Mucosa of stomach (tissue), 1 donor: Measurements from ENCODE around the gene GTPBP6.

ENCODE experiments used
- H3K27me3 ChIP-seq: one replicate; pipeline ENCODE4 v1.7.0; 2013; ENCODE audit warnings: mild to moderate bottlenecking, low read length; ENCODE audit not compliant: control insufficient read depth, insufficient read depth
- H3K36me3 ChIP-seq: one replicate; pipeline ENCODE4 v1.7.0; 2013; ENCODE audit warnings: low read length; ENCODE audit not compliant: control insufficient read depth, insufficient read depth
- H3K4me1 ChIP-seq: one replicate; pipeline ENCODE4 v1.7.0; 2013; ENCODE audit warnings: mild to moderate bottlenecking, low read length; ENCODE audit not compliant: control insufficient read depth, insufficient read depth
- H3K4me3 ChIP-seq: one replicate; pipeline ENCODE4 v1.7.0; 2013; ENCODE audit warnings: low read length
- H3K9ac ChIP-seq: one replicate; pipeline ENCODE4 v1.7.0; 2013; ENCODE audit warnings: mild to moderate bottlenecking, low read length, moderate library complexity
- H3K9me3 ChIP-seq: one replicate; pipeline ENCODE4 v1.7.0; 2013; ENCODE audit warnings: mild to moderate bottlenecking, low read length, moderate library complexity; ENCODE audit not compliant: control insufficient read depth
- donor health status: Pancreatic carcinoma.

The GTPBP6 gene

GRCh38 chrX:349196-349595, 30.6 kb upstream of the GTPBP6 start:
- H3K27me3 ChIP-seq = no peaks in the 10 kb centered on the region
- no peaks in the 10 kb centered on the region for H3K9me3 ChIP-seq
- H3K36me3 ChIP-seq = no peaks in the 10 kb centered on the region
- no peaks in the 10 kb centered on the region for H3K4me1 ChIP-seq
- H3K9ac ChIP-seq = no peak overlapping the region
- H3K4me3 ChIP-seq = no peak overlapping the region

DNA sequence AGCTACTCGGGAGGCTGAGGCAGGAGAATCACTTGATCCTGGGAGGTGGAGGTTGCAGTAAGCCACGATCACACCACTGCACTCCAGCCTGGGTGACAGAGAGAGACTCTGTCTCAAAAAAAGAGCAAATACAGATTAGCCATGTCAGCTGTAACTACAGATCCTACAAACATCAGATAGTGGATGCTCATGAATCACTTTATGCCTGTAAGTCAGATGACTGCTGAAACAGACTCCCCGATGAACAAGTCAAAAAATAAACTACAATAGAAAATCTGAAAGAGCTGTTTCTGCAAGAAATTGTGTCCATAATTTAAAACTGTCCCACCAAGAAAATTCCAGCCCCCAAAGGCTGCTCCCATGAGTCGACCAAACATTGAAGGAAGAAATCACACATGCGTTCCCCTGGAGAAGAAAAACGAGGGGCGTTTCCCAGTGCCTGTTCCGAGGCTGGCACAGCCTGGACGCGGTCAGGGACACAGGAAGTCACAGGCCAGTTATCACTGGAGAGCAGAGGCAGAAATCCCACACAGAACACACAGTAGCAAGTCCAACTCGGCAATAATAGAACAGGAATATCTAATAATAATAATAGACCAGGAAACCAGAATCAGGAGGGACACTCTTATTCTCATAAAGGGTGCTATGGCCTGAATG, 30.0 kb upstream of the GTPBP6 start:
- no peak overlapping the region for H3K9ac ChIP-seq
- no peaks in the 10 kb centered on the region for H3K36me3 ChIP-seq
- no peaks in the 10 kb centered on the region for H3K27me3 ChIP-seq
- no peaks in the 10 kb centered on the region for H3K4me1 ChIP-seq
- H3K9me3 ChIP-seq = no peaks in the 10 kb centered on the region
- no peak overlapping the region for H3K4me3 ChIP-seq

- Histone ChIP-seq H3K9ac (no peak overlapping the region), H3K4me3 (no peak overlapping the region), H3K4me1 (no peaks in the 10 kb centered on the region), H3K9me3 (no peaks in the 10 kb centered on the region), H3K27me3 (no peaks in the 10 kb centered on the region), H3K36me3 (no peaks in the 10 kb centered on the region)
Observed at GRCh38 chrX:347351-348117, 28.9 kb upstream of the GTPBP6 start.

DNA sequence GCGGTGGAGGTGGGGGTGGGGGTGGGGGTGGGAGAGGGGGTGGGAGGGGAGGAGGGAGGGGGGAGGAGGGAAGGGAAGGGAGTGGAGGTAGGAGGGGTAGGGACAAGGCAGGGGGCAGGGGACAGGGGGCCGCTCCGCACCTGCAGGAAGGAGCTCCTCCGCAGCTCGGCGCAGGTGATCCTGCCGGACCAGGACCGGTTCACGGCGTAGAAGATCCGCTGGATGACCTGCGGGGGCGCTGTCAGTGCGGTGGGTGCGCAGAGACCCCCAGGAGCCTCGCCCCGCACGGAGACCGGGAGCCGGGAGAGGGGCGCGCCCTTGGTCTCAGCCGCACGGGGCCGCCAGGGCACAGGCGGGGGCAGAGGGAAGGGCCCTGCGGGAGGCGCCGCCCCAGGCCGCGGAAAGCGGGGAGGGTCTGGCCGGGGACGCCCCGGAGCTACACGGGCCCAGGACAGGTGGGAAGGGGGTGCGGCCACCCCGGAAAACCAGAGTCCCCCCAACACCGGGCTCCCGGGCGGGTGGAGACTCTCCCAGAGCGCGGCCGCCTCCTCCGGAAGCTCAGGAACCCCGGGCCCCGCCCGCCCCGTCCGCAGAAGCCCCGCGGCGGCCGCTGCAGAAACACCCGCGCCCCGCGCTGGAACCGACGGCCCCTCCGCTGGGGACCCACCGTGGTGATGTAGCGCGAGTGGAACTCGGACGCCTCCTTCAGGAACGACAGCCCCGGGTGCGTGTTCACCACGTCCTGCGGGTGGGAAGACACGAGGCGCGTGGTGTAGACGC, 27.6 kb upstream of the GTPBP6 start:
- H3K4me3 ChIP-seq = no peak overlapping the region
- no peak overlapping the region for H3K9ac ChIP-seq
- H3K27me3 ChIP-seq = no peaks in the 10 kb centered on the region
- H3K9me3 ChIP-seq = no peaks in the 10 kb centered on the region
- no peaks in the 10 kb centered on the region for H3K4me1 ChIP-seq
- no peaks in the 10 kb centered on the region for H3K36me3 ChIP-seq

GRCh38 chrX:345020-345925, 26.7 kb upstream of the GTPBP6 start:
- Histone ChIP-seq H3K36me3 (no peaks in the 10 kb centered on the region), H3K9ac (no peak overlapping the region), H3K4me3 (no peak overlapping the region), H3K27me3 (no peaks in the 10 kb centered on the region), H3K9me3 (no peaks in the 10 kb centered on the region), H3K4me1 (no peaks in the 10 kb centered on the region)

- H3K27me3 ChIP-seq = no peaks in the 10 kb centered on the region
- no peaks in the 10 kb centered on the region for H3K36me3 ChIP-seq
- no peaks in the 10 kb centered on the region for H3K9me3 ChIP-seq
- H3K9ac ChIP-seq = no peak overlapping the region
- no peaks in the 10 kb centered on the region for H3K4me1 ChIP-seq
- no peak overlapping the region for H3K4me3 ChIP-seq
Observed at GRCh38 chrX:344371-344901, 25.8 kb upstream of the GTPBP6 start.

- Histone ChIP-seq H3K36me3 (no peaks in the 10 kb centered on the region), H3K4me3 (no peak overlapping the region), H3K27me3 (no peaks in the 10 kb centered on the region), H3K9ac (no peak overlapping the region), H3K4me1 (no peaks in the 10 kb centered on the region), H3K9me3 (no peaks in the 10 kb centered on the region)
Observed at GRCh38 chrX:341541-342101, 23.0 kb upstream of the GTPBP6 start.

- no peaks in the 10 kb centered on the region for H3K36me3 ChIP-seq
- H3K4me1 ChIP-seq = no peaks in the 10 kb centered on the region
- no peak overlapping the region for H3K9ac ChIP-seq
- no peaks in the 10 kb centered on the region for H3K9me3 ChIP-seq
- H3K27me3 ChIP-seq = no peaks in the 10 kb centered on the region
- H3K4me3 ChIP-seq = no peak overlapping the region
Observed at GRCh38 chrX:340641-341423, 22.2 kb upstream of the GTPBP6 start.

- H3K4me1 ChIP-seq = no peaks in the 10 kb centered on the region
- no peak overlapping the region for H3K4me3 ChIP-seq
- H3K9me3 ChIP-seq = no peaks in the 10 kb centered on the region
- H3K27me3 ChIP-seq = no peaks in the 10 kb centered on the region
- H3K36me3 ChIP-seq = no peaks in the 10 kb centered on the region
- no peak overlapping the region for H3K9ac ChIP-seq
Observed at GRCh38 chrX:340121-340520, 21.5 kb upstream of the GTPBP6 start.

DNA sequence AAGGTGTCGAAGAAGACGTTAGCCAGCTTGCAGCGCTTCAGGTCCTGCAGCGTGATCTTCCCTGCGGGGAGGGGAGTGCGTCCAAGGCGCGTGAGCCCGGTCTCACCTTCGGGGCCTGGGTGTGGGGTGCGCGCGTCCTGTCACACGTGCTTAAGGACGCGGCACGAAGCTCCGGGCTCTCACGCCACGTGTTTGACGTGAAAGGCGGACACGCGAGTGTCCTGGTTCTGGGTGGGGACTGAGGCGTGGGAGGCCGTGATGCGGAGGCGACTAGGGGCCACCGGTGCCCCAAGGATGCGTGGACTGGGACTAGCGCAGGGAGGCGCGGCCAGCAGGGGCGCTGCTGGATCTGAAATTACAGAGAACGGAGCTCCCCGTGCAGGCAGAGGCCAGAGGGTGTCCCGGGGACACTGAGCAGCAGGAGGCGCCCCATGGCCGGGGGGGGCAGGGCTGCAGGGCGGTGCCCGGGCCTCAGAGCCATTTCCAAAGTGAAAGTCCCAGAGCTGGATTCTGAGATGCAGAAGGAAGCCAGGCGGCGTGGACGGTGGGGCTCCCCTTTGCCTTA, 20.3 kb upstream of the GTPBP6 start:
- Histone ChIP-seq H3K4me3 (no peak overlapping the region), H3K27me3 (no peaks in the 10 kb centered on the region), H3K9ac (no peak overlapping the region), H3K9me3 (no peaks in the 10 kb centered on the region), H3K4me1 (no peaks in the 10 kb centered on the region), H3K36me3 (no peaks in the 10 kb centered on the region)
